Activated CD4-positive, alpha-beta T cell treated with anti-CD3 and anti-CD28 coated beads for 36 hours (primary cell): ENCODE measurements around the gene CHST11. TPM values are rescaled to one million over a fixed set of nuclear protein-coding genes. Genes with fewer than 3 reads are reported as not detected.

Experiments used
- ATAC-seq: fragments of 200-7000 bp; cut with Tn5 transposase; one replicate; pipeline ENCODE4 v1.10.0; 2021; ENCODE audit warnings: mild to moderate bottlenecking, moderate library complexity
- CTCF ChIA-PET: fragments of 350-600 bp; sonication (Branson Sonifier 250); formaldehyde crosslinking; loops from one replicate; lab custom pipeline; 2021; ENCODE audit warnings: antibody characterized with exemption; lab: Charles Lee
- POLR2A ChIA-PET: fragments of 350-600 bp; sonication (Branson Sonifier 250); formaldehyde crosslinking; loops from one replicate; lab custom pipeline; 2021; ENCODE audit warnings: antibody characterized with exemption, inconsistent platforms; lab: Charles Lee
- DNase-seq: peaks from one replicate; pipeline ENCODE4 v3.0.0-alpha.2; 2020
- H3K27ac Mint-ChIP-seq: one replicate; pipeline ENCODE4 v1.8.0; 2021; ENCODE audit warnings: mixed read lengths
- H3K27me3 Mint-ChIP-seq: one replicate; pipeline ENCODE4 v1.8.0; 2021; ENCODE audit warnings: mixed read lengths
- H3K36me3 Mint-ChIP-seq: one replicate; pipeline ENCODE4 v1.8.0; 2021; ENCODE audit warnings: low read depth, mixed read lengths
- H3K4me1 Mint-ChIP-seq: one replicate; pipeline ENCODE4 v1.8.0; 2021; ENCODE audit warnings: mixed read lengths
- H3K4me3 Mint-ChIP-seq: one replicate; pipeline ENCODE4 v1.8.0; 2021; ENCODE audit warnings: mild to moderate bottlenecking, moderate library complexity, mixed read lengths
- H3K9me3 Mint-ChIP-seq: one replicate; pipeline ENCODE4 v1.8.0; 2021; ENCODE audit warnings: low read depth, mixed read lengths
- intact Hi-C, 2 experiments: fragments of 100-400 bp; cut with DNase I in 1 of 2; cut with micrococcal nuclease in 1 of 2; formaldehyde crosslinking; loops; one replicate each; pipeline versions ENCODE4 v1.14.2 to v1.15.1; 2022 to 2024; cut with DNase I, micrococcal nuclease
- total RNA-seq, 2 experiments: library from RNA; stranded (reverse); gene quantifications; one replicate each; pipeline ENCODE4 v1.2.3, GENCODE V29; 2021

The CHST11 gene
- total RNA-seq, 2 experiments from 2014 or later: 33.3 to 33.6 TPM

- no peak for DNase-seq
- Mint-ChIP-seq H3K27me3 (no peaks in the 10 kb centered on the region), H3K4me3 (no peak overlapping the region), H3K4me1 (peaks cover 29% of the 10 kb centered on the region), H3K27ac (no peak overlapping the region), H3K9me3 (no peaks in the 10 kb centered on the region), H3K36me3 (no peaks in the 10 kb centered on the region)
- ATAC-seq: no peak
- ChIA-PET CTCF (interaction anchor here (0.6 kb wide), 1 partner anchor 78 kb away, joined by 4 read pairs; no protein-coding TSS in a partner anchor), POLR2A (no interaction called here)
- intact Hi-C loops: no loop called here
Measured at GRCh38 chr12:104712477-104712876, 255.7 kb downstream of the CHST11 start.

- ChIA-PET CTCF (interaction anchor here (0.6 kb wide), 1 partner anchor 78 kb away, joined by 4 read pairs; no protein-coding TSS in a partner anchor), POLR2A (no interaction called here)
- no peaks in the 10 kb centered on the region for H3K27me3 Mint-ChIP-seq
- H3K27ac Mint-ChIP-seq: no peak overlapping the region
- ATAC-seq (no peak), DNase-seq (no peak)
- no peak overlapping the region for H3K4me3 Mint-ChIP-seq
- H3K9me3 Mint-ChIP-seq: no peaks in the 10 kb centered on the region
- peaks cover 24% of the 10 kb centered on the region for H3K4me1 Mint-ChIP-seq
- no peaks in the 10 kb centered on the region for H3K36me3 Mint-ChIP-seq
- intact Hi-C loops: no loop called here
Measured at GRCh38 chr12:104712968-104713367, 256.2 kb downstream of the CHST11 start.

- ChIA-PET POLR2A (no interaction called here), CTCF (no interaction called here)
- Mint-ChIP-seq H3K9me3 (no peaks in the 10 kb centered on the region), H3K4me3 (no peak overlapping the region), H3K27me3 (no peaks in the 10 kb centered on the region), H3K27ac (no peak overlapping the region), H3K36me3 (no peaks in the 10 kb centered on the region), H3K4me1 (peaks cover 21% of the 10 kb centered on the region)
- ATAC-seq (no peak), DNase-seq (no peak)
- intact Hi-C loops: no loop called here
Measured at GRCh38 chr12:104713444-104713843, 256.7 kb downstream of the CHST11 start.

GRCh38 chr12:104714369-104714768 lies 257.6 kb downstream of the CHST11 start:
- intact Hi-C loops: no loop called here
- DNase-seq: no peak
- Mint-ChIP-seq H3K9me3 (no peaks in the 10 kb centered on the region), H3K27ac (no peak overlapping the region), H3K27me3 (no peaks in the 10 kb centered on the region), H3K36me3 (no peaks in the 10 kb centered on the region), H3K4me1 (peaks cover 15% of the 10 kb centered on the region), H3K4me3 (no peak overlapping the region)
- no peak for ATAC-seq
- POLR2A ChIA-PET: no interaction called here
- CTCF ChIA-PET: interaction anchor here (1.1 kb wide), 1 partner anchor 333 kb away, joined by 3 read pairs; no protein-coding TSS in a partner anchor

GRCh38 chr12:104716172-104716571 lies 259.4 kb downstream of the CHST11 start:
- Mint-ChIP-seq H3K36me3 (no peaks in the 10 kb centered on the region), H3K27me3 (no peaks in the 10 kb centered on the region), H3K9me3 (no peaks in the 10 kb centered on the region), H3K27ac (no peak overlapping the region), H3K4me3 (no peak overlapping the region), H3K4me1 (peaks cover 19% of the 10 kb centered on the region)
- POLR2A ChIA-PET: no interaction called here
- CTCF ChIA-PET: interaction anchor here (0.5 kb wide), 1 partner anchor 787 kb away, joined by 3 read pairs; no protein-coding TSS in a partner anchor
- ATAC-seq (no peak), DNase-seq (no peak)
- intact Hi-C loops: no loop called here

GRCh38 chr12:104718304-104718929 lies 261.7 kb downstream of the CHST11 start:
- no peak overlapping the region for H3K27ac Mint-ChIP-seq
- H3K27me3 Mint-ChIP-seq: no peaks in the 10 kb centered on the region
- H3K4me3 Mint-ChIP-seq: no peak overlapping the region
- H3K36me3 Mint-ChIP-seq: no peaks in the 10 kb centered on the region
- intact Hi-C loops: no loop called here
- ChIA-PET CTCF (no interaction called here), POLR2A (no interaction called here)
- H3K9me3 Mint-ChIP-seq: no peaks in the 10 kb centered on the region
- H3K4me1 Mint-ChIP-seq: peaks cover 37% of the 10 kb centered on the region
- no peak for ATAC-seq
- no peak for DNase-seq

- ChIA-PET POLR2A (interaction anchor here (0.6 to 1.1 kb wide), 2 partner anchors 8 to 24 kb away, joined by 3 to 4 read pairs; no protein-coding TSS in a partner anchor), CTCF (interaction anchor here (0.7 to 1.9 kb wide), 7 partner anchors 10 to 432 kb away, joined by 3 to 7 read pairs (median 3); no protein-coding TSS in a partner anchor)
- Mint-ChIP-seq H3K4me1 (peaks cover 37% of the 10 kb centered on the region), H3K27ac (peak overlapping the region; percentile 95), H3K36me3 (no peaks in the 10 kb centered on the region), H3K9me3 (no peaks in the 10 kb centered on the region), H3K27me3 (no peaks in the 10 kb centered on the region), H3K4me3 (peak overlapping the region; percentile 73)
- DNase-seq (peak; percentile 25), ATAC-seq (peak; percentile 11)
- intact Hi-C loops: loop anchor here in 1 of 2 experiments (2.0 kb wide), 1 partner anchor 25 kb away; no protein-coding TSS in a partner anchor
Measured at GRCh38 chr12:104719700-104720338, 263.1 kb downstream of the CHST11 start.

GRCh38 chr12:104720339-104721038 lies 263.7 kb downstream of the CHST11 start:
- H3K4me1 Mint-ChIP-seq: peaks cover 40% of the 10 kb centered on the region
- H3K27ac Mint-ChIP-seq: peak overlapping the region; percentile 95
- DNase-seq (peak; percentile 75), ATAC-seq (peak; percentile 69)
- H3K27me3 Mint-ChIP-seq: no peaks in the 10 kb centered on the region
- peak overlapping the region; percentile 73 for H3K4me3 Mint-ChIP-seq
- CTCF ChIA-PET: interaction anchor here (0.7 to 1.9 kb wide), 8 partner anchors 10 to 505 kb away, joined by 3 to 7 read pairs (median 3); partner anchors contain the start of gene TXNRD1
- H3K9me3 Mint-ChIP-seq: no peaks in the 10 kb centered on the region
- H3K36me3 Mint-ChIP-seq: no peaks in the 10 kb centered on the region
- intact Hi-C loops: loop anchor here in 1 of 2 experiments (2.0 kb wide), 1 partner anchor 26 kb away; no protein-coding TSS in a partner anchor
- POLR2A ChIA-PET: interaction anchor here (1.1 kb wide), 1 partner anchor 25 kb away, joined by 3 read pairs; no protein-coding TSS in a partner anchor

GRCh38 chr12:104721039-104721405 lies 264.3 kb downstream of the CHST11 start:
- intact Hi-C loops: loop anchor here in 1 of 2 experiments (2.0 kb wide), 1 partner anchor 26 kb away; no protein-coding TSS in a partner anchor
- Mint-ChIP-seq H3K36me3 (no peaks in the 10 kb centered on the region), H3K27ac (peak overlapping the region; percentile 95), H3K4me1 (peaks cover 37% of the 10 kb centered on the region), H3K4me3 (peak overlapping the region; percentile 73), H3K27me3 (no peaks in the 10 kb centered on the region), H3K9me3 (no peaks in the 10 kb centered on the region)
- no peak for DNase-seq
- ChIA-PET POLR2A (interaction anchor here (1.1 kb wide), 1 partner anchor 25 kb away, joined by 3 read pairs; no protein-coding TSS in a partner anchor), CTCF (interaction anchor here (1.0 to 1.9 kb wide), 4 partner anchors 11 to 505 kb away, joined by 3 to 7 read pairs (median 4); partner anchors contain the start of gene TXNRD1)
- ATAC-seq: peak; percentile 25

- DNase-seq: no peak
- POLR2A ChIA-PET: no interaction called here
- no peak overlapping the region for H3K27ac Mint-ChIP-seq
- intact Hi-C loops: loop anchor here in 1 of 2 experiments (2.0 kb wide), 1 partner anchor 27 kb away; no protein-coding TSS in a partner anchor
- H3K9me3 Mint-ChIP-seq: no peaks in the 10 kb centered on the region
- H3K36me3 Mint-ChIP-seq: no peaks in the 10 kb centered on the region
- ATAC-seq: no peak
- CTCF ChIA-PET: no interaction called here
- H3K4me1 Mint-ChIP-seq: peaks cover 37% of the 10 kb centered on the region
- no peak overlapping the region for H3K4me3 Mint-ChIP-seq
- H3K27me3 Mint-ChIP-seq: no peaks in the 10 kb centered on the region
Measured at GRCh38 chr12:104721936-104722335, 265.2 kb downstream of the CHST11 start.
